GM21367 (cell line): Measurements from ENCODE around the gene ZNF581.

Source experiments
- ATAC-seq: cut with Tn5 transposase; IDR thresholded peaks from one replicate; pipeline ENCODE4 v1.9.1; 2021; ENCODE audit not compliant: unreplicated experiment

The ZNF581 gene, protein sequence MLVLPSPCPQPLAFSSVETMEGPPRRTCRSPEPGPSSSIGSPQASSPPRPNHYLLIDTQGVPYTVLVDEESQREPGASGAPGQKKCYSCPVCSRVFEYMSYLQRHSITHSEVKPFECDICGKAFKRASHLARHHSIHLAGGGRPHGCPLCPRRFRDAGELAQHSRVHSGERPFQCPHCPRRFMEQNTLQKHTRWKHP

DNA sequence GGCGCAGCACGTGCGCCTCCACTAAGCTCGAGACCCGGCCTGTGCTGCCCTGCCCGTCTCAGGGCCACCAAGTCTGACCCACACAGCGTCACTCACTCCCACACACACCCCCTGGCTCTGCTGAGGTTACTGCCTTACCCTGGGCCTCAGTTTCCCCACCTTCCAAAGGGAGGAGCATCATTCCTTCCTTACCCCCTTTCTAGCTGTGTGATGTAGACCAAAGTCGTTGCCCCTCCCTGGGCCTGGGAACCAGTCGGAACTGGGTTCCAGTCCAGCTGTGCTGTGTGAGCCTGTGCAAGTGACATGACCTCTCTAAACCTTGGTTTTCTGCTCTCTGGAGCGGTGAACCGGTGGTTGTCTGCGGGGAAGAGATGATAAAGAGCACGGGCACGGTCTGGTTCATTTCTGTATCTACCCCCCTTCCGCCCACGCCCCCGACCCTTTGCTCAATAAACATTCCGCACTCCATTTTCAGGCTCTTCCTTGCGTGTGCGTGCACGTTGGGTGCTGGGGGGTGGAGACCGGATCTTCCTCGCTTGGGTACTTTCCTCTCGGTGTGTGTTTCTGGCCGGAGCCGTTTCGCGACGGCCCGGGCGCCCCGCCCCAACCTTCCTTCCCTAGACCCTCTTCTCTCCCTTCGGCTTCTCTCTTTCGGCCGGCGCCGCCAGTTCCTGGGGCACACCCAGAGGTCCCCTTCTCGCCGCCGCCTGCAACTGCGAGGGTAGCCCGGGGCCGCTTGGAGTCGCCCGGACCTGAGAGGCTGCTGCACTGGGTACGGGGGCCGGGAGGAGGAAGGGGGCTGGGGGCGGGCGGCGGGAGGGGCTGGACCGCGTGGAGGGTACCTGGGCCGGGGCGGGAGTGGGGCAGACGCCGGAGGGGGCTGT is at the start of gene ZNF581:
Gene ZNF581 (plus strand): TSS at position 647 of the 884 bp plus-strand sequence. CDS start 923 bp downstream, outside the sequence.
- no peak for ATAC-seq

DNA sequence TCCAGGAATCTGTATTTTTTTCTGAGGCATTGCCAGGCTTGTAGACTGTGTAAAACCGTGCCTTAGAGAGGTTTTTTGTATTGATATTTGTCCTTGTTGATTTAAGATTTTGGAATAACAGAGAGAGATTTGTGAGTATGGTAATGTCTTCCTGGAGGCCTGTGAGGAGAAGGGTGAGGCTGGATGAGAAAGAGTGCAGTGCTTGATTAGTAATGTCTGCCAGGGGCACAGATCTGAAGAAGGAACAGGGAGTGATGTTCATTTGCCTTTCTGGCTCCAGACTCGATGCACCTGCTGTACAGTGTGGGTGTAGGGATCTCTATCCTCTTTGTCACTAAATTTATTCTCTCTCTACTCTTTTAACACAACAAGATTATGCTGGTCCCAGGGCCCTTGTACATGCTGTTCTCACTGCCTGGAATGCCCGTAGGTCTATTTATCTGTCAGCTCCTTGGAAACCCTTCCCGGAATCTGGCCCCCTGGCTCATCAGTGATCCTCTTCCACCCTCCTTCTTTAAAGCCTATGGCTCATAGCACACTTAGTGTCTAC is 48.4 kb upstream of the ZNF581 start:
- no peak for ATAC-seq

DNA sequence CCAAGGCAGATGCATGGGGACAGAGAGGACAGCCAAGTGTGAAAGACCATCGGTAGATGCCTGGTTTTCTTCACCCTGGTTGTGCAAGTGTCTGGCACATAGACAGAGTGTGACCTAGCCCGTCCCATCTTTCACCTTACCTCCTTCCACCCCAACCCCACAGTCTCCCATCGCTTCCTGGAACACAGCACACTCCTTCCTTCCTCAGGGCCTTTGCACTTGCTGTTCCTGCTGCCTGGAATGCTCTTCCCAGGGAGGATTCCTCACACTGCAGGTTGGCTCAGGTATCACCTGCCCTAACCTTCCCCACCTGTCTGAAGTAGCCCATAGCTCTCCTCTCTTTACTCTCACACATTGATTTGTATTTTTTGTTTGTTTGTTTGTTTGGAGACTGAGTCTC is 47.1 kb upstream of the ZNF581 start:
- ATAC-seq, result no peak

DNA sequence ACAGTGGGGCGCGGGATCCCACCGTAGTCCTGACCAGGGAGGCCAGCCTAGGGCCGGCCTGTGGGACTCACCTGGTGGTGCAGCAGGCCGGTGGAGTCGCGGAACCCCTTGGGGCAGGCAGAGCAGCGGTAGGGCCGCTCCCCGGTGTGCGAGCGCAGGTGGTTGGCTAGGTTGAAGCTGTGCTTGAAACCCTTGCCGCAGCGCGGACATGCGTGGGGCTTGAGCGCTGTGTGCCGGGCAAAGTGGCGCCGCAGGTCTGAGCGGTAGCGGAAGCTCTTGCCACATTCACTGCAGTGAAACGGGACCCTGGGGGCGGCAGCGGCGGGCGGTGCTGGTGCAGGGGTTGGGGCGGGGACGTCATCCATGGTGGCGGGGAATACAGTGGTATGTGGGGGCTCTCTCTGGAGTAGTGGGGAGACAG is 45.9 kb upstream of the ZNF581 start:
- ATAC-seq, result no peak

DNA sequence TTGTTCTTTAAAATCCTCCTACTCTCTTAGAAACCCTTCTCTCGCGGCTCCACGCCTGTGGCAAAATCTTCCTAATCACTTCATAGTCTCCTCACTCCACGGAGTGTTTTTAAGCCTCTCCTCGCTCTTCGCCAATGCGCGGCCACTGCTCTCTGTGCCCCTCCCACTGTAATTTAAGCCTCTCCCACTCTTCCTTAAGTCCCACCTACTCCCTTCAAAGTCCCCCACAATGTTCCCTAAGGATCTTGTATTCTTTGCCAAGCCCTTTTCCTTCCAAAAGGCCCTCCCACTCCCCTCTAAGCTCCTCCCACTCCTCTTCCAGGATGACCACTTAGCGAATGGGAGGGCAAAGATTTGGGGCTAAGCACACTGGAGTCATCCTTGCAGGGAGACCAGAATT is 45.4 kb upstream of the ZNF581 start:
- ATAC-seq, result no peak

DNA sequence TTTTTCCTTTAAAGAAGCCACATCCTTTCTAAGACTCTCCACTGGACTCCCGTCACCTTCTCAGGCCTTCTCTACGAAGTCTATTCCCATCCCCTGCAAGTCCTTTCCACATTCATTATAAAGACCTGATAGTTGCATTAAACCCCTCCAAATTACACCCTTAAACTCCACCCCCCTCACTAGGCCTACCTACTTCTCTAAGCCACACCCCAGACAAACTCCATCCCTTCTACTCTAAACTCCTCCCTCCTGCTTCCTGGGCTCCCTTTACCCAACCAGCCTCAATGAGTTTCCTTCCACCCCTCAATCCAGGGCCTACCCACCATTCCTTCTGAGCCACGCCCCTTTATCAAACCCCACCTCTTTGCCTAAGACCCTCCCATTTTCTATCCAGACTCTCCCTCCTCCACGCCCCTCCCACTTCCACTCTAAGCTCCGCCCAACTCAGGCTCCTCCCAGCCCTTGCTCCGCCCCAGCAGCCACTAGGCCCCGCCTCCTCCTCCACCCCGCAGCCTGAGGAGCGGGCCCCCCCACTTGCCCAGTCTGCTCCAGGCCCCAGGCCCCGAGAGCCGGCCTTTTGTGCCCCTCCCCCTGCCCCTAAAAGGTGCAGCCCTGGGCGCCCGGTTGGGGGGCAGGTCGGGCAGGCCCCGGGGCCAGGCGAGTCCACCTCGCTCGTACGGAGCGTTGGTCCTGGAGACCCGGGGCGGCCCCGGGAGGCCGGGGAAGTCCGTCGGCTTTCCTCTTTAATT is 44.6 kb upstream of the ZNF581 start:
- ATAC-seq, result peak; percentile 36

DNA sequence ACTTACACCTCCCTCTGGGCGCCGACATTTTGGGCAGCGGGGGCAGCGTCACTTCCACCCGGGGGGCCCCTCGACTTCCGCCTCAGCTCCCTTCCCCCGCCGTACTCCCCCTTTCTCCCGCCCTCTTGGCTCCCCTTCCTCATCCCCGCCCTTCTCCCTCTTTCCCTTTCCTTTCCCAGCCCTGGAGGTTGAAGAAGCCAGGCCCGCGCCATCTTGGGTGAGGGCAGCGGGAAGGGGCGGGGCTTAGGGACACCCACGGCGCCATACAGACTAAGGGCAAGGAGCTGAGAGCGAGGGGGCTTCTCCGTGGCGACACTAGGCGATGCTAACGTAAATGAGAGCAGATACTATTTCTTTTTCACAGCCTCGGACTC is 44.0 kb upstream of the ZNF581 start, which contains the start of gene FIZ1:
Gene FIZ1 (minus strand): TSS at position 50 of the 374 bp plus-strand sequence. CDS start 1,652 bp downstream, outside the sequence.
- ATAC-seq, result peak; percentile 36

DNA sequence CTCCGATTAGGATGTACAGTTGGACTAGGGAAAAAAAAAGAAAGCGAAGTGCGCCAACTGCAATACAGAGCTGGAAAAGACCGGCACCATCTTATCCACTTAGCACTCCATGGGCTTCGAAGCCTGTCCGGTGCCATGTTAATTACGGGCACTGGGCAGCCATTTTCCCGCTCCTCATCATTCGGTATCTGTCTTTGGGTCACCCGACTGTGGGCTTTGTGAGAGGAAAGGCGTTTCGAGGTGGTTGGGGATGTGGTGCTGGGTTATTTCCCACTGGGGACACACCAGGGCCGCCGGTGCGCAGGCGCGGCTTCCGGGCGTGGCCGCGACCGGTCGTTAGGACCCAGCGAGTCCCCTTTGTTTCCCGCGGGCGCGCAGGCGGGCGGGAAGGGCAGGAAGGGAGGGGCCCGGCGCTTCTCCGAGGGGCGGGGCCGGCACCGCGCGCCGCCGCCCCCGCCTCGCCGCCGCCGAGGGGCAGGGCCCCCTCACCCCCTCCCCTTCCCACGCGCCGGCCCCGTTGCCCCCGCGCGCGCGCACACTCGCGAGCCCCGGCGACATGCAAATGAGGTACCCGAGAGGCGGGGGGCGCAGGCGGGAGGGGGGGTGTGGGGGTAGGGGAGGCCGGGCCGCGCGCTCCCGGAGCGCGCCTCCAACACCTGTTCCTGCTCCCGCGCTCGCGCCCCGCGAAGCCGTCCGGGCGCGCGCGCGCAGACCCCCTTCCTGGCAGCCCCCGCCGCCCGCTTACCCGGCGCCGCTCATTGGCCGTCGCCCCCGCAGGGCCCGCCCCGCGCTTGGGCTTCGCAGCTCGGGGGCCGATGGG is 43.4 kb upstream of the ZNF581 start, which contains the start of gene ZNF524:
Gene ZNF524 (plus strand): TSS at position 447 of the 820 bp plus-strand sequence. CDS start 1,825 bp downstream, outside the sequence.
- peak; percentile 29 for ATAC-seq

DNA sequence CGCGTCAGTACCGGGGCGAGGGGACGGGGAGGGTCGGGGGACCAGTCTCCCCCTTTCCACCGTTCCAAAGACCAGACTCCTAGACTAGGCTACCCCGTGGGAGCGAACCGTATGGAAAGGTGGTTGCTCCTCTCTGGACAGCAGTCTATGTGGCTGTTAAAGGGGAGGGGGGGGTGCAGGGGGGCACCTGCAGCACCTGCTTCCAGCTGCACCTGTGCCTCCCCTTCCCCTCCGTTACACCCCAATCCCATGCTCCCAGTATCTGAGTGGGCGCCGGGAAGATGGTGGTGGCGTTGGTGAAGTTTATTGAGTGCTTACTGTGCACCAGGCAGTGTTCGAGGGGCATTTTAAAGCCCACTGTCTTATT is 42.8 kb upstream of the ZNF581 start:
- ATAC-seq, result no peak

DNA sequence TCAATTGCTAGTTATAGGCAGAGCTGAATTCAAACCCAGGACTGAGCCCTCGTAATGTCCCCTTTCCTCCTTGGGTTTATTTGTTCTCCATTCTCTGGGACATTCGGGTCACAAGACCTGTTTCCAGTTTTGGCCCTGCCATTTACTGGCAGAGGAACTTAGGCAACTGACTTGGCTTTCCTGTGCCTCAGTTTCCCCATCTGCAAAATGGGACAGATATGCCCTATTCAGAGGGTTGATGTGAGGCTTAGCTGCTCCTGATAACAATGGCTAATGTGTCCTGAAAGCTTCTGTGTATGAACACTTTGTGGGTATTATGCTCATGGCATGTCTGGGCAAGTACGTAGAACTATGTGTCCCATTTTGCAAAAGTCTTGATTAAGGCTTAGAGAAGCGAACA is 42.4 kb upstream of the ZNF581 start:
- no peak for ATAC-seq

DNA sequence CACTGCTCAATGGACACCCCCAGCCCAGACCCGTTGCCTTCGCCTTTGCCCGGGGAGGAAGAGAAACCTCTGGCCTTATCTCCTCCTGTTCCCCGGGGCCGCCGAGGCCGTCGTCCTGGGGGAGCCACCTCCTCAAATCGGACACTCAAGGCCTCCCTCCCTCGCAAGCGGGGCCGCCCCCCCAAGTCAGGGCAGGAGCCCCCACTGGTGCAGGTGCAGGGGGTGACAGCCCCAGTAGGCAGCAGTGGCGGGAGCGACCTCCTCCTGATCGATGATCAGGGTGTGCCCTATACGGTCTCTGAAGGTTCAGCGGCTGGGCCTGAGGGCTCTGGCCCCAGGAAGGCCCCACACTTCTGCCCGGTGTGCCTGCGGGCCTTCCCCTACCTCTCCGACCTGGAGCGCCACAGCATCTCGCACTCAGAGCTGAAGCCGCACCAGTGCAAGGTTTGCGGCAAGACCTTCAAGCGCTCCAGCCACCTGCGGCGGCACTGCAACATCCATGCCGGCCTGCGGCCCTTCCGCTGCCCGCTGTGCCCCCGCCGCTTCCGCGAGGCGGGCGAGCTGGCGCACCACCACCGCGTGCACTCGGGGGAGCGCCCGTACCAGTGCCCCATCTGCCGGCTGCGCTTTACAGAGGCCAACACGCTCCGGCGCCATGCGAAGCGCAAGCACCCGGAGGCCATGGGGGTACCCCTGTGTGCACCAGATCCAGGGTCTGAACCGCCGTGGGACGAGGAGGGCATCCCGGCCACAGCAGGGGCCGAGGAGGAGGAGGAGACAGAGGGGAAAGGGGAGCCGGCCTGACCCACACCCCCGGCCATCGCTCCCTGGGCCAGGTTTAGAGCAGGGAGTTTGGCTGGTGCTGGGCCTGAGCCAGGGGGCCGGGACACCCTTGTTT is 41.1 kb upstream of the ZNF581 start:
- ATAC-seq, result no peak

DNA sequence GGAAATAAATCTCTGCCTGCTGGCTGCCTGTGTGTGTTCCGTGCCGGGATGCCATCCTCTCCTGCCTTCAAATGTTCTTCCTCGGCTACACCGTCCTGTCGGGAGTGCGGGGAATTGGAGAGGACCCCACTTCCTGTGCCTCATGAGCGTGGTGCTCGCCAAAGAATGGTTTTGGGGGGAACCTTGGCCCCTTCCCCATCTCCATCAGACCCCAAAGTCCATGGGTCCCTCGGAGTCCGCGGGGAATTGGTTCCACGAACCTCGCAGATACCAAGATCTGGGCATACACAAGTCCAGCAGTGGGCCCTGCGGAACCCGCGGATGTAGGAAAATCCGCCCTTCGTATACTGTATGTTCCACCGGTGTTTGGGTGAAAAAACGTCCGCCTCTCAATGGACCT is 40.3 kb upstream of the ZNF581 start:
- ATAC-seq, result no peak

DNA sequence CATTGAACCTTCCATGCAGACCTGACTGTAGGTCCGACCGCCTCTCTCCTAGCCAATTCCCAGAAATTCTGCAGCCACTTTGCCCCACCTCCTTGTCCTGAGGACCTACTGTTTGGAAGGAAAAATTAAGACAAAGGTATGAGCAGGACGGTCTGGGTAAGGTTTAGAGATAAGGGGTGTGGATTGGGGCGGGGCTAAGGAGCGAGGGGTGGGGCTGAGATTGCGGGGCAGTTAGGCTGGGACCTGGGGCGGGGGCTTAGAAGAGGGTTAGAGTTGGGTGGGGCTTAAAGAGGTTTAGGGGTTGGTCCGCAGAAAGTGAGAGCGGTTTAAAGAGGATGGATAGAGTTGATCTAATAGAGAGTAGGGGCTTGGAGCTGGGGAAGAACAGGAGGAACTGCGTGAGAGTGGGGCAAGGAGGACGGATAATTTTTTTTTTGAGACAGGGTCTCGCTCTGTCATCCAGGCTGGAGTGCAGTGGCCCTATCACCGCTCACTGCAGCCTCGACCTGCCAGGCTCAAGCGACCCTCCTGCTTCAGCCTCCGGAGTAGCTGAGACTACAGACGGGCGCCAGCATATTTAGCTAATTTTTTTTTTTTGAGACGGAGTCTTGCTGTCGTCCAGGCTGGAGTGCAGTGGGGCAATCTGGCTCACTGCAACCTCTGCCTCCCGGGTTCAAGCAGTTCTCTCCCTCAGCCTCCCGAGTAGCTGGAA is 39.7 kb upstream of the ZNF581 start:
- no peak for ATAC-seq

DNA sequence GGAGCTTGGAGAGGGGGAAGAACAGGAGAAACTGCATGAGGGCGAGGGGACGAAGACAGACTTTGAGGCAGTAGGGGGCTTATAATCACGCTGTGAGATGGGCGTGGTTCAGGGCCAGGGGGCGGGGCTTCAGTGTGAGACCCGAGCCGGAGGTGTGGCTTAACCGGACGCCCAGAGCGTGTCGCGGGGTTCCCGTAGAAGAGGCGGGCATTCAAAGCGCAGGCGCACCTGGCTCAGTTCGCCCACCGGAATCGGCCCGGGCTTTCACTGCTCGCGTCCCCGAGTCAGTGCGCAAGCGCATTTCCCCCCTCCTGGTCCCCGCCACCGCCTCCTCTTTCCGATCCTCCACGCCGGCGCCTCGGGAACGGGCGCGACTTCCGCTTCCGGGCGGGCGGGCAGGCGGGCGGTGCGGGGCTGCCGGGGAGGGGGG is 38.2 kb upstream of the ZNF581 start:
- ATAC-seq, result peak; percentile 44

DNA sequence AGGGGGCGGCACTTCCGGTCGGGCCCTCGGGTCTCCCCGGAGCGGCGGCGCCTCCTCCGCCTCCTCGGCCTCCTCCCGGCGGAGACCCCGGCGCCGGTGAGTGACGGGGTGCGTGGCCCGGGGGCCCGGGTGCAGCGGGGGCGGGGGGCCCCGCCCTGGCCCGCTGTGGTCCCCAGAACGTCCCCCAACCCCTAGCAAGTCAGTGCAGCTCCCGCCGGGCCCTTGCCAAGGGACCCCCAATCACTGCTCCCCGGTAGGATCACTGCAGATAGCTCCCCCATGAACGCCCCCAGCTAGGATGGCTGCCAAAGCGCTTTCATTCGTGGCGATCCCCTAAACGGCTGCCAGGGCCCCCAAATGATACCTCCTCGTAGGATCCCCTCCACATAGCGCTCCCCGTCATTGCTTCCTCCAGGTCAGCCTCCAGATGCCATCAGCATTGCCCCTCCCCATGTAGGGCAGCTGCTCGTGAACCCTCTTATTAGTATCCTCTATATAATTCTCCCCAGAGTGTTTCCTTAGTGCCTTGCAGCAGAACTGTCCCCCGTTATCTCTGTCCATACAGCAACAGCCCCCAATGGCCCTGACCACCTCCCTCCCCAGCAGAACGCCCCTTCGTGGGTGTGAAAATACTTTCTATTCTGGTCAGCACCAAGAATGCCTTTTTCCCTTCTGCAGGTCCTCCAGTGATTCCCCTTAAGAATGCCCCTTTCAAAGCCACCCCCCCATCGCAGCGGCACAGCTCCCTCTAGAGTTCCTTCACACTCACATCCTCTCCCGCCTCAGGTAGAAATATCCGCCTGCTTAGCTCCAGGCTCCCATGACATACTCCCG is 37.6 kb upstream of the ZNF581 start, which contains the start of gene ZNF865:
Gene ZNF865 (plus strand): TSS at position 11 of the 834 bp plus-strand sequence. CDS start 7,972 bp downstream, outside the sequence.
- ATAC-seq, result no peak

DNA sequence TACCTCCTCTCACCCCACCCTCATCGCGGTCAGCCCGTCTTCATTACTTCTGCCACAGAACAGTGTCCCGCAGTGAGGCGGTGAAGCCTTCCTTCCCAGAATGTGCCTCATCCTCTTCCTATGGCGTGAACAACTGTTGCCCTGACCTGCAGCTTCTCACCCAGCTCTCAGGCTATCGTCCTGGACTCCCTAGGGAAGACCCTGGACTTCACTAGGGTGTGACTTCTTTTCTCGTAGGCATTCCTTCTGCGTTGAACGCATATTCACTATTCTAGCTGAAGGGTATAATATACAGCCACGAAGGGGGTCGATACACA is 37.0 kb upstream of the ZNF581 start:
- no peak for ATAC-seq

DNA sequence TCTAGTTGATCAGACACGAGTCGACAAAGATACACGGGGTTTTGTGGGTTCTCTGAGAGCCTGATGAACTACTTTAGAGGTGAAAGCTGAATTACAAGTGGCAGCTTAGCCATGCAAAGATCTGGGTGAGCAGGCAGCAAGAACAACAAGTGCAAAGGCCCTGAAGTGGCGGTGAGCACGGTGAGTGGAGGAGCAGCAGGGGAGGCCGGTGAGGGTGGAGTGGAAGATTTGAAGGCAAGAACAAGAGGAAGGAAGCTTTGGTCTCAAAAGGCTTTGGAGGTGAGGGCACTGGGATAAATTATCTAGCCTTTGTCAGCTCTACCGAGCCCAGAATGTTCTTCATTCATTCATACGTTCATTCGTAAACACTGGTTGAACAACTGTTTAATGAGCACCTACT is 36.6 kb upstream of the ZNF581 start:
- ATAC-seq, result no peak

DNA sequence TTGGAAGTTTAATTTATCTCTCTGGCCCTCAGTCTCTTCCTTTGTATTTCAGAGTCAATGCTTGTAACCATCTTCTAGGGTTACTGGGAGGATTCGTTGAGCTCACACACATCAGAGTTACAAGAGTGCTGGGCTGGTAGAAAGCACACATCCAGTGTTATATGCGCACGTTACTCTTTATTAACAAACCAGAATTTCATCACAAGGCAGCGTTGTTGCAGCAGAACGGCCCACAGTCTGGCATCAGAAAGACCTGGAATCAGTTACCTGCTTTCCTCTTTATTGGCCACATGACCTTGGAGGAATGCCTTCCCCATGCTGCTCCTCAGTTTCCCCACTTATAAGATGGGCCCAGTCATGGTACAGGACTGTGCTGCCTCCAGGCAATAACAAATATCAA is 34.1 kb upstream of the ZNF581 start:
- ATAC-seq, result no peak
